NT2/D1 (cell line): Measurements from ENCODE around the gene ABCF3.

ENCODE experiments used
- YY1 ChIP-seq: IDR thresholded peaks from 2 replicates; pipeline ENCODE4 v1.6.1; 2011; ENCODE audit not compliant: insufficient read length, insufficient read depth
- ZNF274 ChIP-seq: IDR thresholded peaks from 2 replicates; pipeline ENCODE4 v1.6.1; 2011; ENCODE audit warnings: mild to moderate bottlenecking, low read depth, low read length

GRCh38 chr3:184174284-184174645 lies 11.7 kb upstream of the ABCF3 start:
- TF ChIP-seq ZNF274 (no peak), YY1 (no peak)
